ENCODE measurements around the gene NEAT1.
A peak's percentile ranks its signal among the peaks of the same experiment; 100 is the strongest.
"Not testable (repeated sequence)": the region's sequence is repeated elsewhere in the genome, so short reads cannot be mapped to it uniquely, and the experiment has no call there.

Gene NEAT1

DNA sequence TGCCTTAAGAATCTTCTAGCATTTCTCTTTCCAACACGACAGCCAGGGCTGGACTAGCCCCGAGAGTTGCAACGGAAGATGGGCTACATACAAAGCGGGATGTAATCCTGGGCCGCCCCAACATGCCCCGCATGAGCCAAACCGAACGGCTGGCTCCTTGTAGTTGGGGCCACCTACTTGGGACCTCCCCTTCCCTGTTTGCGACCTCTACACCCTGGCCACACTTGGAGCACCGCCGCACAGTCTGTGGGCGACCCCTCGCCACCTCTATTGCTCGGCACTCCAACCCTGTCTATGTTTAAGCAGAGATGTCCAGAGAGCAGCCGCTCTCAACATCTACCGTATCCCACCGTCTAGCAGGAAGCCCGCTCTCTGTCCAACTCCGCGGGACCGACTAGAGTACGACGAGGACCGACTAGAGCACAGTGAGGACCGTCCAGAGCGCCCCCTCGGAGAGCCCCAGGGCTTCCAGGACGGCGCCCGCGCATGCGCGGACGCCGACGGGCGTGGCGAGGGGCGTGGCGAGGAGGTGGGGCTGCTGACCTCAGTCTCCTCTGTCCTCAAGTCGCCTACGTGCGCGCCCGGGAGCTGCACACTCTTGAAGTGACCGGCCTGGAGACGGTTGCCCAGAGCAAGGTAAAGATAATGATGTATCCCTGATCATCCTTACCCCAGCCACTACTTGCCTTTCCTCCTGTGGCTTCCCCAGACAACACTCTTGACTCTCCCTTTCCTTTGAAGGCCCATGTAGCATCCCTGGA lies 32.3 kb downstream of the NEAT1 start:
- DNase-seq = peak; percentile 86 to 90

DNA sequence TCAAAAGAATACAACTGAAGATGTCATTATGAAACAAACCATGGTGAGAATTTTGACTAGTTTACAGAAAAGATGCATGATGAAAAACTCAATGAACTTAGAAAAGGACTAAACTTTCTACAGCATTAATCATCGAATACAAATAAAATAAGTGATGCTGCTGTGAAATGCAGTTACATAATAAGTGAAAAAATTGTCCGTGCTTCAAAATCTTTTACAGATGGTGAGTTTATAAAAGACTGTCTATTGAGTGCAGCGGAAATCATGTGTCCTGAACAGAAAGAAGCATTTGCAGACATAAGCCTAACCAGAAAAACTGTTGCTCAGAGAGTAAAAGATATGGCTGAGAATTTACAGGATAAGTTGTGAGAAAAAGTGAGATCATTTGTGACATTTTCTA lies 33.8 kb downstream of the NEAT1 start:
- no peak for DNase-seq

DNA sequence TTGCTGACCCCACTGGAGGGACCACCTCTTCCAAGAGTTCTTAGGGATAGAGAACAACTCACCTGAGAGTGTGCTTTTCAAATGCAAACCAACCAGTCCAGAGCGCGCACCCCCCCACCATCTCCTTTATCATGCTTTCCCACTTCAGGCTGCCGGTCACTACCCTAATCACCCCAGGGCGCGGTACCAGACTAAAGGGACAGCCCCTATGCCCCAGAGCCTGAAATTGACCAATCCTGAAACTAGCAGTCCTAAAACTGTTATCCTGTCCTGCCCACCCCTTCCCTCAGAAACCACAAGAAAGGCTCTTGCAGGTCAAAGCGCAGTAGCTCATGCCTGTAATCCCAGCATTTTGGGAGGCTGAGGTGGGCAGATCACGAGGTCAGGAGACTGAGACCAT lies 37.0 kb downstream of the NEAT1 start:
- no peak for DNase-seq

DNA sequence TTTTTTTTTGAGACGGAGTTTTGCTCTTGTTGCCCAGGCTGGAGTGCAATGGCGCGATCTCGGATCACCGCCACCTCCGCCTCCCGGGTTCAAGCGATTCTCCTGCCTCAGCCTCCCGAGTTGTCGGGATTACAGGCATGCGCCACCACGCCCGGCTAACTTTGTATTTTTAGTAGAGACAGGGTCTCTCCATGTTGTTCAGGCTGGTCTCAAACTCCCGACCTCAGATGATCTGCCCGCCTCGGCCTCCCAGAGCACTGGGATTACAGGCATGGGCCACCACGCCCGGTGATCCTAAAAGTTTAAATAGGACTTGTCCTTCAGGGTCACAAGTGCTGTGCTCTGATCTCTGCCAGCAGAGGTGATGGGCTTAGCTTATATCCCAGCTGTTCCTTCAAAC lies 42.9 kb downstream of the NEAT1 start:
- DNase-seq = not testable (repeated sequence)

DNA sequence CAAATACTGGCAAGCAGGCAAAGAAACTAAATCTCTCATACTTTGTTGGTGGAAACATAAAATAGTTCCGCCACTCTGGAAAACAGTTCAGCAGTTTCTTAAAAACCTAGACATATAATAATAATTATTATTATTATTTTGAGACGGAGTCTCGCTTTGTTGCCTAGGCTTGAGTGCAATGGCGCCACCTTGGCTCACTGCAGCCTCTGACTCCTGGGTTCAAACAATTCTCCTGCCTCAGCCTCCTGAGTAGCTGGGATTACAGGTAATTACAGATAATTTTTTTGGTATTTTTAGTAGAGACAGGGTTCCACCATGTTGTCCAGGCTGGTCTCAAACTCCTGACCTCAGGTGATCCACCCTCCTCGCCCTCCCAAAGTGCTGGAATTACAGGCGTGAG lies 44.7 kb downstream of the NEAT1 start:
- DNase-seq = not testable (repeated sequence)

DNA sequence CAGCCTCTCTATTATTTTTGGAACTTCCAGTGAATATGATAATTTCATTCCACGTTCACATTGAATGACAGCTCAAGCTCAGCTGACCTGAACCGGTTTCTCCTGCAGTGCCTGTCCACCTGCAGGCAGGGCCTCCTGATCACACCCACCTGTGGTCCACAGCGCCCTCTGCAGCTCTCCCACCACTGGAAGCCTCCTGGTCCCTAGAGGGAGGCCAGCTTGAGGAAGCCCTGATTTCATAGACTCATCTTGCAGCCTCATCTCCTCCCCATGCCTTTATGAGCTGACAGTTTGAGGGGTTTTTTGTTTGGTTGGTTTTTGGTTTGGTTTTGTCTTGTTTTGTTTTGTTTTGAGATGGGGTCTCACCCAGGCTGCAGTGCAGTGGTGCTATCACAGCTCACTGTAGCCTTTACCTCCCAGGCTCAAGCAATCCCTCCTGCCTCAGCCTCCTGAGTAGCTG lies 46.3 kb downstream of the NEAT1 start:
- peak in 1 of 2 donors; percentile 53 for DNase-seq

DNA sequence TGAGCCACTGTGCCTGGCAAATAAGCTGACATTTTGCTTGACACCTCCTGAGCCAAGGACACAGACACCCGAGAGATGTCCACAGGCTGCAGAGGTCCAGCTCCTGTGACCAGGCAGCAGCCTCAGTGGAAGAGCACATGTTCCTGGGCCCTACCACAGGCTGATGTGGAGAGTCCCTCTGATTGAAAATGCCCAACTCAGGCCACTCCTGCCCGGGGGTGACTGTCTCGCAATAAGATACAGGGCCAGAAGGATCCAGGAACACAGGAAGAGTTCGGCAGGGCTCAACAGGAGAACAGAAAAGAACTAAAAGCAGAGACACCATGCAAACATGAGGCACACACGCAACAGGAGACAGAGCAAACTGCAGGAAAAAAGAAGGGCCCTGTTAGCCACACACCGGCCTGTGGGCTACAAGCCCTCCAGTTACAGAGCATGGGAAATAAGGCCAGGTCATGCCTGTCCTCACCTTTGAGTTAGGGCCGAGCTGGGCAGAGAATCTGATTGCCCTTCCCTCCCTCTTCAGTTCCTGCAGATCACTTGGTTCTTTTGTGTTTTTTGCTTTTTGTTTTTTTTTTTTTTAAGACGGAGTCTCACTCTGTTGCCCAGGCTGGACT lies 47.9 kb downstream of the NEAT1 start:
- DNase-seq = no peak

DNA sequence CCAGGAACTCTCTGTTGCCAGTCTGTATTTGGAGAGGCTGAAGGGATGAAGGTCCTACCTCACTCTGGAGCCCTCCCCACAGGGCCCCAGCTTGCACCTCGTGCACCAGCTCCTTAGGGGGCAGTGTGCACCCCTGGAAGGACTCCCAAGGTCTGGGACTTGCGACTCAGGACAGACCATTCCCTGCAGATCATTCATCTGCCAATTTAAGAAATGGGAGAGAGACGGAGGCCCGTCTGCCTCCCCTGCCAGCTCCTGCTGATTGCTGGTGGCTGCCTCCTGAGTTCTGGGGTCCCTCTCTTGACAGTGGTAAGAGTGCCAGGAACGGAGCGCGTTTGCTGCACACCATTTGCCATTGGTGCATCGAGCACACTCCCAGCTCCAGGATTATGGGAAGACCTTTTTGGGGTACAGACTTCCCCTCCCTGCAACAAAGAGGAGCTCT lies 48.9 kb downstream of the NEAT1 start:
- no peak for DNase-seq

DNA sequence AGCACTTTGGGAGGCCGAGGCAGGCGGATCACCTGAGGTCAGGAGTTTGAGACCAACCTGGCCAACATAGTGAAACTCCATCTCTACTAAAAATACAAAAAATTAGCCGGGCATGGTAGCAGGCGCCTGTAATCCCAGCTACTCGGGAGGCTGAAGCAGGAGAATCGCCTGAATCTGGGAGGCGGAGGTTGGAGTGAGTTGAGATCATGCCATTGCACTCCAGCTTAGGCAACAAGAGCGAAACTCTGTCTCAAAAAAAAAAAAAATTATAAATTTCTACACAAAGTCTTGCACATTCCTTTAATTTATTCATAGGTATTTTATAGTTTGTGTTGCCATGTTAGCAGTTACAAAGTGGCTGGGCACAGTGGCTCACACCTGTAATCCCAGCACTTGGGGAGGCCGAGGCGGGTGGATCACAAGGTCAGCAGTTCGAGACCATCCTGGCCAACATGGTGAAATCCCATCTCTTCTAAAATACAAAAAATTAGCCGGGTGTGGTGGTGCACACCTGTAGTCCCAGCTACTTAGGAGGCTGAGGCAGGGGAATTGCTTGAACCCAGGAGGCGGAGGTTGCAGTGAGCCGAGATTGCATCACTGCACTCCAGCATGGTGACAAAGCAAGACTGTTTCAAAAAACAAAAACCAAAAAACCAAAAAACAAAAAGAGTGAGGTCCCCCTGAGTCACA lies 50.1 kb downstream of the NEAT1 start:
- not testable (repeated sequence) for DNase-seq

DNA sequence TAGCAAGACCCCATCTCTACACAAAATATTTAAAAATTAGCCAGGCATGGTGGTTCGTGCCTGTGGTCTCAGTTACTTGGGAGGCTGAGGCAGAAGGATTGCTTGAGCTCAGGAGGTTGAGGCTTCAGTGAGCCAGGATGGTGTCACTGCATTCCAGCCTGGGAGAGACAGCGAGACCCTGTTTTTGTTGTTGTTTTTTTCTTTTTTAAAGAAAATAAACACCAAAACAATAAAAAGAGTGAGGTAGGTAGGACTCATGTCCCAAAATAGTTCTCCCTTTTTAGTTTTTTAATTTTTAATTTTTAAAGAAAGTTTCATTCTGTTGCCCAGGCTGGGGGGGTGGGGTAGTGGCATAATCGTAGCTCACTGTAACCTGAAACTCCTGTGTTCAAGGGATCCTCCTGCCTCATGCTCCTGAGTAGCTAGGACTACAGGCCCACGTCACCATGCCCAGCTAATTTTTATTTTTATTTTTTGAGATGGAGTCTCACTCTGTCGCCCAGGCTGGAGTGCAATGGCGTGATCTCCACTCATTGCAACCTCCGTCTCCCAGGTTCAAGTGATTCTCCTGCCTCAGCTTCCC lies 50.8 kb downstream of the NEAT1 start:
- DNase-seq = no peak

DNA sequence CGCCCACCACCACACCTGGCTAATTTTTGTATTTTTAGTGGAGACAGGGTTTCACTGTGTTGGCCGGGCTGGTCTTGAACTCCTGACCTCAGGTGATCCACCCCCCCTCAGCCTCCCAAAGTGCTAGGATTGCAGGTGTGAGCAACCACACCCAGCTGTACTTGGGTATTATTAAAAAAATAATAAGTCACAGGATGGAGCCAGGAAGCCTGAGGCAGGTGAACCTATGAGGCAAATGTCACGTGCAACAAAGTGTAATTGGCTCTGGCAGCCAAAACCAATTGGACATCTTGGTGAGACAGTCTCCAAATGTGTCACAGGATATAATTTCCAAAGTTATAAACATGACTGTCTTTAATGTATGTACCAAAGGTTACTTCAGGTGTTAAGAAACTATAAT lies 52.3 kb downstream of the NEAT1 start:
- DNase-seq = no peak

DNA sequence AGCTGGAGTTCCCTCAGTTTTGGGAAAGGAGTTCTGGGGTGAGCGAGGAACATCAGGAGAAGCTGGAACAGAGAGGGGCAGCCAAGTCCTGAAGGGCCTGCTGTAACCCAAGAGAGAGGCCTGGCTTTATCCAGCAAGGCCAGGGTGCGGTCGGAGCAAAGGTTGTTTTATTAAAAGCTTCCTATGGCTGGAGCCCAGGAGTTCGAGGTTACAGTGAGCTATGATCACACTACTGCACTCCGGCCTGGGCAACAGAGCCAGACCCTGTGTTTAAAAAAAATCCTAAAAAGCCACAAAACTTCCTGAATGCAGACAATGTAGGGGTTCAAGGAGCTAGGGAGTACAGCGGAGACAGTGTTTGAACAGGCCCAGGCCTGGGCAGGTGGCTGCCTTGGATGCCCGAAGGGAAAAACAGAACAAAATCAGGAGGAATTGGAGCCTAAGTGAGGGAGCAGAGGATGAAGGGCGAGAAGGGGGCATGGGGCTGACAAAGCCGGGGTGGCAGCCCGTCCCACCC lies 54.1 kb downstream of the NEAT1 start:
- no peak for DNase-seq

DNA sequence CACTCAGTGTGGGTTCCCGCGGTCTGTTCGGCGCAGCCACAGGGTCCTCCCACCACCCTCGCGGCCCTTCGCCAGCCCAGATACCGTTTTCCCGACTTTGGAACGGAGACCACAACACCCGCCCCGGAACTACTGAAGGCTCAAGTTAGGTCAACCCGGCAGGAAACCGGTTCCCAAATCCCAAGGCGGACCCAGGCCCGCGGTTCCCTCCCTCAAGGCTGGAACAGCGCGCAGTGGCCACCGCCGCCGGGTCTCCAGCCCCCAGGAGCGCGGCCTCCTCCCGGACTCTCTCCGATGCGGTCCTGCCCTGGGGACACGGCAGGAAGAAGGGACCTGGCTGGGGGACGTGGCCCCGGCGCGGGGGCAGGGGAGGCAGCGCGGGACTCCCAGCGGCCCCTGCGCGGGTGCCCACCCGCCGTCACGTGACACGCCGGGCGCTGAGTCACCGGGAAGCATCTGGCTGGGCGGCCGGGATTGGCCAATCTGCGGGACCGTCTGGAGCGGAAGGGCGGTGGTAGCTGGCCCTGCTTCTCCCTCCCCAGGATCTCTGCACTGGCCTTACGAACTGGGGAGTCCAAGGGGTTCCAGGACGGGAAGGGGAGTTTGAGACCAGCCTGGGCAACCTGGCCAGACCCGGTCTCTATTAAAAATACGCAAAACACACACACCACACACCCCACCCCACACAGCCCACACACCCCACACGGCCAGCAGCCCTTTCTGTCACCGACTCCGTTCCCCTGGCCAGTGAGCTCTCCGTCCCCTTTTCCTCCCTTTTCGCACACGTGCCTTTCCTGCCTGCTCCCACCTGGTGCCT lies 54.8 kb downstream of the NEAT1 start:
- DNase-seq = peak; percentile 94 to 96

DNA sequence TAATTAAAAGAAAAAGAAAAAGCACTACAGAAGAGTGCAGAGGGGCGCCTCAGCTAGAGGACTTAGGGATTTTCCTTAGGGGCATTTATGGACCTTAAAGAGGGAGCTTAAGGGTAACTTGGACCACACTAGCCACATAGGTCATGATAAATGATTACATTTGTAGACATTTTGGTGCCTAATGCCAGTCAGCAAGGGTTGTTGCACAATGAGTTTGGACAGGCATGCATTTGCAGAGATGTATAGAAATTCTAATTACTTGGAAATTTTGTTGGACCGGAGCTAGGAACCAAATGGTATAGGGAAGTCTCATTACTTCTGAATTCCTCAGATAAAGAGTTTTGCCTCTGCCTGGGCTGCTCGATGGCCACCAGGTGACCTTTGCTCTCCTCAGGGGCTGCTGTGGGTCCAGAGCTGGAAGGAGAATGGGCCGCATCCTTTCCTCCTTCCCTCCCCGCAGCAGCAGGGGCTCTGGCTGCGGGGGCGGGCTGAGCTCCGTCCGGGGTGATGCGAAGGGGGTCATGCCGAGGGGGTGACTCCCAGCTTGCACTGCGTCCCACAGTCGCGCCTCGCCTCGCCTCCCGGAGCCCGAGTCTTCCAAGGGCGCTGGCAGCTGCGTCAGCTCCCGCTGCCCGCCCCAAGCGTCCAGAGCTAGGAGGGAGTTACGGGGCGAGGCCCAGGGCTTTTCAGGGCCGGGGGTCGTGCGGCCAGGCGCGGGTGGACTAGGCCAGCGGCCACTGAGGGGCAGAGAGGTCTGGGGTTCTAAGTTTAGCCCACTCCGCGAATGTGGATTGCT lies 56.0 kb downstream of the NEAT1 start:
- DNase-seq = no peak

DNA sequence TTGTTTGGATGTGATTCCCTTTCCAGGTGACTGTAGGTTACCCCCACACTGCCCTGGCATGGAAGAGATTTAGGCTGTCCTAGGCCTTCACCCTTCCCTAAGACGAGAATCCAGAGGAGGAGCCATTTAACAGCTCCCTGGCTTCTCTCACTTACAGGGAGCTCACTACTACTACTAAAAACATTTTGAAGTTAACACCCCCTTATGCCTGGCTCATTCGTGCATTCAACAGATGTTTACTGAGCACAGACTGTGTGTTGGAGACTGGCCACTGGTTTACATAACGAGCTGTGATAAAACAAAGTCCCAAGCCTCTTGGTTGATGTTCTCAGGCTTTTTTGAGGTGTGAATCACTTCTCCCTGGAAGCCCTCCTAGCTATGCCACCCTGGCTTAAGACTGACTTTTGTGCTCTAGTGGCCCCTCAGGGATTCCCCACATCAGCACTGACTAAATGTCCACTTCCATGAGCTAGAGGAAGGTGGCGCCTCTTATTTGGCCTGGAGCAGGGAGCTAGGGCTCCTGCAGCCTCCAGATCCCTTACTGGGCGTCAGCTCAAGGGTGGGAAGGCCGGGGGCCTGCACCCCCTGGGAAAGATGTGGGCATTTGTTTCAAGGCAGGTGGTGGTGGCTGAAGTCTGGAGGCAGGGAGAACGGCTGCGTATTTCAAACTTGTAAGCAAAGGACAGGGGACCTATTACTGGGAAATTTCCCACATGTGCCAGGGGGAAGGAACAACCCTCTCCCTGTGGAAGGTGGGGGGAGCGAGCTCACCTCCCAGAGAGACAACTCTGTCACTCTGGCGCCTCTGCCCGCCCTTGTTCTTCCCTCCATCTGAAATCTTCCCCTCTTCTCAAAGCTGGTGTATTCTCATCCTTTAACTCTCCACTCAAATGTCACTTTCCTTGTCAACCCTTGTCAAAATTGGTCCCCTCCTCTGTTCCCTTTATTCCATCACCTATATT lies 56.9 kb downstream of the NEAT1 start:
- DNase-seq = no peak

DNA sequence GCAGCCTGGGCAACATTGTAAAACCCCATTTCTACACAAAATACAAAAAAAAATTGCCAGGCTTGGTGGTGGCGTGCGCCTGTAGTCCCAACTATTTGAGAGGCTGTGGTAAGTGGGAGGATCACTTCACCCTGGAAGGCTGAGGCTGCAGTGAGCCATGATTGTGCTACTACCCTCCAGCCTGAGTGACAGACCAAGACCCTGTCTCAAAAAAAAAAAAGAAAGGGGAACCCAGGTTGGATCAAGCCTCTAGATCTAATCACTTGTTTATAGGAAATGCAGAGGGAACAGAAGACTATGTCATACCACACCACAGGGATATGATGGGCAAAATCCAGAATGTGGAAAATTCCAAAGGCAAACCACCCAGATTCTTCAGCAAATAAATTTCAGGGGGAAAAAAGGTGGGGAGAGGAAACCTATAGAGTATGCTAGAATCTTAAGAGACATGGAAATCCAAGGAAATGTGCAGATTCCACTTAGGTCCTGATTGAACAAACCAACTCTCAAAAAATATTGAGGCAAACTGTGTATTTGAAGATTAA lies 59.8 kb downstream of the NEAT1 start:
- no peak for DNase-seq

DNA sequence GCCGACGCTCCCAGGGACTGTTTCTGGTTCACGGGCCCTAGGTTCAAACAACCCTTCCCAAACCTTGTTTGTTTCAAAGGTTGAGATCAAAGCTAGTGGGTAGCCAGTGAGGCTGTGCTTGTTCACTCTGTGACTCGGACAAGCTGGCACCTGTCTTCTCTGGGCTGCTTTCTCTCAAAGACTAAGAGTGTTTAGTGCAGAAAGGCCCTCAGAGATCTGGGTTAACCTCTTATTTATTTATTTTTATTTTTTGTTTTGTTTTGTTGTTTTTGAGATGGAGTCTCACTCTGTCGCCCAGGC lies 63.3 kb downstream of the NEAT1 start:
- DNase-seq = no peak

DNA sequence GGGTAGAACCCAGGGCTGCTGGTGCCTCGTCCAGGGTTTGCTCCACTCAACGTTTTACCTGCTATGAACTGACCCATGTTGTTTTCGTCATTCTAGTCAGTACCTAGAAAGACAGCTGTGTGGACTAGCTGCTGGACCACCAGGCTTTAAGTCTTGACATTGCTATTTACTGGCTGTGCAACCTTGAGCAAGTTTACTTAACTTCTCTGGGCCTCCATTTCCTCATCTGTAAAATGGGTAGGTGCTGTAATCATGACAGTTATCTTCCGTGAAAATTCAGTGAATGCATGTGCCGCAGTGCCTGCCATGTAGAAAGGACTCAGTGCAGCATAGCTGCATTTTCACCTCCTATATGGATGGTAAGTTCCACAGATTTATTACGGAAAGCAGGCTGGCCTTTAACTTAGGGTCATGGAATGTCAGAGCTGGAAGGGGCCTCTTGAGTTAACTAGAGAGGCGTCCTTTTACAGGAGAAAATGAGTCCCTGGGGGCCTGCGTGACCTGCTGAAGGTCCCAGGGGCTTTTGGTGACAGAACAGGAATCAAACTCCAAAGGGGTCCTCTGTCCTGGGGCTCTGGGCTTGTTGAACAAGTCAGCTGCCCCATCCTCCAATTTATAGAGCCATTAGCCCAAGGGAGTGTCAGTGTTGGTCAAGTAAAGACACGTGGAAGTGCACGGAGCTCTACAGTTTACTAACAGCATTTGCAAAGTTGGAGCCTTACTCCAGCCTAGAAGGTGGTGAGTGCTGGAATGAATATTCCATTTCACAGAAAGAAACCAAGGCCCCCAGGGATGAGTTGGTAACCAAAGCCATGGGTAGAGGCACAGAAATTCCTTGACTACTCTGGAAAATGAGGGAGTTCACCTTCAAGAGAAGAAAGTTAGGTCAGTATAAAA lies 64.2 kb downstream of the NEAT1 start:
- DNase-seq = no peak
